GM10847 (cell line): ENCODE data around the gene PRODH2.

Experiments used
- POLR2A ChIP-seq: IDR thresholded peaks from 2 replicates; pipeline ENCODE4 v1.6.1; 2011; ENCODE audit not compliant: insufficient read length; ENCODE audit errors: extremely low read depth

PRODH2 gene

DNA sequence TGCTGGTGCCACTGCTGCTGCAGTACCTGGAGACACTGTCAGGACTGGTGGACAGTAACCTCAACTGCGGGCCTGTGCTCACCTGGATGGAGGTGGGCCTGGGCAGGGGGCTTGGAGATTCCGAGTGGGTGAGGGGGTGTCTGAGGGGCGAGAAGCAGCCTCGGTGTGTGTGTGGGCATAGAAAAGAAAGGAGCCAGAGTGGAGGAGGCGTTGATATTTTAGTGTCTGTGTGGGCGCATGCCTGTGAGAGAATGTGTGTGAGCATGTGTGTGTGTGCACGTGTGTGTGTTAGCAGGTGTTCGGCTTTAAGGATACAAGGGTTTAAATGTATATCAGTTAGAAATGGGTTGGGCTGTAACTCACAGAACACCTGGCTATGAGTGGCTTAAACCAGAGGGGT is 33.6 kb downstream of the PRODH2 start:
- no peak for TF ChIP-seq POLR2A

DNA sequence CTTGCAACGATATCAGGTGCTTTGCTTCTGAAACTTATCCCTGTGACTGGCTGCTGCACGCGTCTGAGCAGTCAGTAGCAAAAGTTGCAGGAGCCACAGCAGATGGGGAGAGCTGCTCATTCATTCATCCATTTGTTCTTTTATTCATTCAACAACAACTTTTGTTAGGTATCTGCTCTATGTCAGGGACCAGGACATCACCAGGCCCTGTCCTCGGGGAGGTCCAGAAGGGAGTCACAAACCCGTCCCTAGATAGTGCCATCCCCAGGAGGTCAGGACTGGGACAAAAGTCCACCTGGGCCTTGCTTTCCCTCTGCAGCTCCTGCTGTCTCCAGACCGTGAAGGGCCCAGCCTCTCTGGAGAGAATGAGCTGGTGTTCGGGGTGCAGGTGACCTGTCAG is 34.7 kb downstream of the PRODH2 start:
- no peak for TF ChIP-seq POLR2A

DNA sequence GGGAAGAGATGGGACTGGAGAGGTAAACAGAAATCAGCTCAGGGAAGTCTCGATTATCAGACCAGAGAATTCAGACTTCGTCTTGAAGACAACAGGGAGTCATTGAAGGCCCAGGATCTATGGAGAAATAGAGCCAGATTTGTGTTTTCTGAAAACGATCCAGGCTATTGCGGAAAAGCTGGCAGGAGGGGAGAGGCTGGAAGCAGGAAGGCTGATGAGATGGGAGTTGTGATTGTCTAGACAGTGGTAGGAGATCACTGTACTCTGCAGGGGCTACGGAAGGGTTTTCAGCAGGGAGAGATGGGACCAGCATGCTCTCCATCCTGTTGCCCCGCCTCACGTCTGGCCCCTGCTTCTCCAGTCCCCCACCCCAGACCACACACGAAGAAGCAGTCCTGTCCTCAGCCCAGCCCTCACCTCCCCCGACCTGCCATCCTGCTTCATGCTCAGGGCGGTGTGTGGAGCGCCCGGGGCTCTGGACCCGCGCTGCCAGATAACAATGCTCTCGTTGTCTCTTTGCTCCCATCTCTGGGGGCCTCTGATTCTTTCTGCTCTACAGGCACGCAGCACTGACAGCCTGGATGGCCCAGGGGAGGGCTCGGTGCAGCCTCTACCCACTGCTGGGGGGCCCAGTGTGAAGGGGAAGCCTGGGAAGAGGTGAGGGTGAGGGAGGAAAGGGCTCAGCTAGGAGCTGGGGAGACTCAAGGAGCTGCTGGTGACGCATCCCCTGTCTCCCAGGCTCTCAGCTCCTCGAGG is 35.4 kb downstream of the PRODH2 start:
- TF ChIP-seq POLR2A = no peak

DNA sequence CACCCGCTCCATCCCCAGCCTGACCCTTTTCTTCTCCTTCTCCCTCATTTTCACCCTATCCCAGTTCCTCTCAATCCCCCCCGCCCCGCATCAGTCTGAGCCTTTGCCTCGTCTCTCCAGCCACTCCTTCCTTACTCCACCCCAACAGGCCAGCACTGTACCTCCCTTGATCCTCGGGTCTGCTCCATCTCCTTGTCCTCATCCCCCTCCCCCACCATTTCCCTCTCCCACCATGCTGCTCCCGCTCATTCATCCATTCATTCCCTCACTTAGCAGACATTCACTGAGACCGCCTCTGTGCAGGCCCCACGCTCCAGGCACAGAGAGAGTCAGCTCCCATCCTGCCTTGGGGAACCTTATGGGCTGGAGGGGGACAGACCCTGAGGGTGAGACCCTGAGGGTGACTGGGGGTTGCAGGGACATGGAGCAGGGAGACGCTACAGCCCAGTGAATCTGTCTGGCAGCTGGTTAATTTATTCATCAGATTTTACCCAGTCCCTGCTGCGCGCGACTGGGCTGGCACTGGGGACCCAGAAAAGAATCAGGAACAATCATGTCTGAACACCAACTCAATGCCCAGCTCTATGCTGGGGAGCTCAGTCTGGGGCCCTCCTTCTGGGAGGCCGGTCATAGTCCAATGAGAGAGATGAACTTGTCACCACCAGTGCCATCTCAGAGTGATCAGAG is 36.4 kb downstream of the PRODH2 start:
- TF ChIP-seq POLR2A = no peak

DNA sequence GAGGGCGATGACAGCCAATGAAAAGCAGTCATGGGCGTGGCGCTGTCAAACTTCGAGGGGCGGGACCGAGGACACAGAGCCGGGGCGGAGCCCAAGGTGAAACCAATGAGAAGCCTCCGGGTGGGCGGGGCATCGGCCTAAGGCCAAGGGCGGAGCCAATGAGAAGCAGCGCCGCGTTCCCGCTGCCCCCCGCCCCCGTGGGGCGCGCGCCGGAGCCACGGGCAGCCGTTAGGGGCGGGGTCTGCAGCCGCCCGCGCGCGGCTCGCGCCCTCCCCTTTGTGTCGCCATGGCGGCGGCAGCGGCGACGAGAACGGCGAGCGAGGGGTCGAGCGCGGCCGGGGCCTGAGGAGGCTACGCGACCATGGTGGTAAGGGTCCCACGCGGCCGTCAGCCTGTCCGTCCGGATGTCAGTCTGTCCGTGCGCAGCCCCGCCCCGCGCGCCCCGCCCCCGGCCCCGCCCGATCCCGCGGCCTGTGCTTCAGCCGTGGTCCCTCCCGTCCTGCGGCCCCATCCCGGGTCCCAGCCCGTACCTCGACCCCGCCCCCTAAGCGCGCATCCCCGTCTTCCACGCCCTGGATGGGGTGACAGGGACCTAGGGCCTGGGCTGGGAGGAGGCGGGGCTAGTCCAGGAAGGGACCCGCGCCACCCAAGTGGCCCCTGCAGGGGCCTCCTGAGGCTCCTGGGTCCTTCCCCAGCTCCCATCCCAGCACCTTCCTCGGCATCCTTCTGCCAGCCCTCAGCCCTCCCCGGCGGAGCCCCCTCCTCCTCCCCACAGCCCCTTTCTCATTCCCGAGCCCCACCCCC is 37.1 kb downstream of the PRODH2 start, which contains the start of gene ARHGAP33:
ARHGAP33 (plus strand) TSS at position 267 of the 804 bp plus-strand sequence; CDS start at position 362, 95 bp downstream.
- TF ChIP-seq POLR2A = peak; percentile 55

DNA sequence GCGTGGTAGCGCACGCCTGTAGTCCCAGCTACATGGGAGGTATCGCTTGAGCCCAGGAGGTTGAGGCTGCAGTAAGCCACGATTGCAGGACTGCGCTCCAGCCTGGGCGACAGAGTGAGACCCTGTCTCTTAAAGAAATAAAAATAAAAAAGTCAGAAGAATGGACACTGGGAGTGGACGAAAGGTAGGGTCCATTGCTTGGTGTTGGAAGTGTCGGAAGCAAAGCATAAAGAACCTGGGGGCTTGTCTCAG is 37.7 kb downstream of the PRODH2 start:
- no peak for TF ChIP-seq POLR2A

DNA sequence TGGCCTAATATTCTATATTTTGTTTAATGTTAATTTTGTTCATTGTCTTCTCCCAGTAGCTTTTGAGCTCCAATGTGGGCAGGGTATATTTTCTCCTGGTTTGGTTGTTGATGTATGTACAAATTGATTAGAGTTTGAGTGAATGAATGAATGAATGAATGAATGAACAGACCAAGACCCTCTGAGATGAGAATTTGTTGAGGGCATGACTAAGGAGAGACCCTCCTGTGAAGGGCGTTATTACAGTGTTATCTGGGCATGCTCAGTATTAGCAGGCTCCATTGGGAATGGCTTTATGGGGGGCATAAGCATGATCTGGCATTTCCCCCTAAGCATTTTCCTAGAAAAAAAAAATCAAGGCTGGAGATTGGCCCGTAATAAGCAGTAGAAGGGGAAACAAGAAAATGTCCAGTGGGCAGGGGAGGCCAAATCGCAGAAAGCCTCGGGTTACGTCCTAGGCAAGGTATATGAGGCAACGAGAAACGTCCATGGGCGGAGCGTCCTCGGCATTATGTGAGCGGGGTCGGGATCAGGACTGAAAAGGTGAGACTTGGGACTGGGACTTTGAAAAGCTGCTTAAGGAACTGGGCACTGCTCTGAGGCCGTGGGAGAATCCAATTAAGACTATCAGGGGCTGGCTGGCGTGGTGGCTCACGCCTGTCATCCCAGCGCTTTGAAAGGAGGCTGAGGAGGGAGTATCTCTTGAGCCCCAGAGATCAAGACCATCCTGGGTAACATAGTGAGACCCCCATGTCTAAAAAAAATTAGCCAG is 38.2 kb downstream of the PRODH2 start:
- no peak for TF ChIP-seq POLR2A

DNA sequence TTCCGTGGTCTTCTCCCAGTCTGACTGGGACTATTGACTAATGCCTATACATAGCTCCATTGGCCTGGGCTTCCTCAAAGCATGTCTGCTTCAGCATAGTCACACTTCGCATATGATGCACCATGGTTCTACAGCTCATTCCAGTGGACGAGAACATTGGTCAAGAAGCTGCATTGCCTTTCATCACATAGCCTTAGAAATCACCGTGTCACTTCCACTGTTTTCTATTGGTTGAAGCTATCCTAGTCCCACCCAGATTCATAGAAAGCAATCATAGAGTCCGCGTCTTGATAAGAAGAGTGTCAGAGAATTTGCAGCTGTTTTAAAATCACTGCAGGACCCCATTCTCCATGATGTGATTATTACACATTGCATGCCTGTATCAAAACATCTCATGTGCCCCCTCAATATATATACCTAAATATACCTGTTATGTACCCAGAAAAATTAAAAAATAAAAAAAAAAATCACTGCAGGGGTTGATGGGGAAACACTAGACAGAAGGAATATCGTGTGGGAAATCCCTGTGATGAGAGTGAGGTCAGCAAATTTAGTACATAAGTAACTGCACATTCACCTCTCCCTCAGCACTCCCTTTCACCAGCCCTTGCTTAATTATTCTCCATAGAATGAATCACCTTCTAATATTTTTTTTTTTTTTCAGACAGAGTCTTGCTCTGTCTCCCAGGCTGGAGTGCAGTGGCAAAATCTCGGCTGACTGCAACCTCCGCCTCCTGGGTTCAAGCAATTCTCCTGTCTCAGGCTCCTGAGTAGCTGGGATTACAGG is 39.4 kb downstream of the PRODH2 start:
- TF ChIP-seq POLR2A = no peak

DNA sequence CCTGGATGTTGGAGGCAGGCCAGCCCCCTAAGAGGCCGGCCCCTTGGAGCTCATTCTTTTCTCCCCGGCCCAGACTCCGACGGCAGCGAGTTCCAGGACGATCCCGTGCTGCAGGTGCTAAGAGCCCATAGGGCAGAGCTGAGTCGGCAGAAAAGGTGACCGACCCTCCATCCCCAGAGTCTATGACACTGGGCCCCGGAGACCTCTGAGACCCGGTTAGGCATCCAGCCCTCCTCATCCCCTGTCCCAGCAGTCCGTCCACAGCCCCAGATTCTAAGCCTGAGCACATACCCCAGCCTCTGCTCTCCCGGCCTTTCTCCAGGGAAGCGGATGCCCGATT is 44.6 kb downstream of the PRODH2 start:
- TF ChIP-seq POLR2A = no peak

DNA sequence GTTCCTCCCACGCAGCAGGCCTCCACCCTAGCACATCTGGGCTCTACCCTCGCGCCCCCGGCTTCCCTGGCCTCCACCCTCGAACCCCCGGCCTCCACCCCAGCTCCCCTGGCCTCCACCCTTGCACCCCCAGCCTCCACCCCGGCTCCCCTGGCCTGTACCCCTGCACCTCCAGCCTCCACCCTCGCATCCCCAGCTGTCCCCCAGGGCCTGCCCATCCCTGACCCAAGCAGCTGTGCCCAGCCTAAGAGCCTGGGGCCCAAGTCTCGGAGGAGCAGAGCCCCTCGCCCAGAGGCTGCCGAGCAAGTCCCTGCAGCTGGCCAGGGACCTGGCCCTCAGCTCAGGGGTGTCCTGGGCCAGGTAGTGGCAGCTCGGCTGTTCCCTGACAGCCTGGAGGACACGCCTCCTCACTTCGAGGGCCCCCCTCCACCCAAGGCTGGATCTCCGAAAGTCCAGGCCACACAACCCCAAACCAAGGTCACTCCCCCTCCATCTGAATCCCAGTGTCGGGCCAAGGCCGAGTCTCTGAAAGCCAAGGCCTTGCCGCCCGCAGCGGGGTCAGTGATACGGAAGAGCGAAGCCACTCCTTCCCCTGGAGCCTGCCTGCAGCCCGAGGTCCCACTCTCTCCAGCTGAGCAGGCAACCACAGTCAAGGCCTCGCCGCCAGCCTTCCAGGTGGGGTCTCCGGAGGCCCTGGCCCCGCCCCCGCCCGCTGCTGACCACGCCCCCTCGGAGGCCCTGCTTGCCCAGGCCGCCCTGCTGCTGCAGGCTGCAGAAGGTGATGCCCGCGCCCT is 45.2 kb downstream of the PRODH2 start:
- TF ChIP-seq POLR2A = no peak

DNA sequence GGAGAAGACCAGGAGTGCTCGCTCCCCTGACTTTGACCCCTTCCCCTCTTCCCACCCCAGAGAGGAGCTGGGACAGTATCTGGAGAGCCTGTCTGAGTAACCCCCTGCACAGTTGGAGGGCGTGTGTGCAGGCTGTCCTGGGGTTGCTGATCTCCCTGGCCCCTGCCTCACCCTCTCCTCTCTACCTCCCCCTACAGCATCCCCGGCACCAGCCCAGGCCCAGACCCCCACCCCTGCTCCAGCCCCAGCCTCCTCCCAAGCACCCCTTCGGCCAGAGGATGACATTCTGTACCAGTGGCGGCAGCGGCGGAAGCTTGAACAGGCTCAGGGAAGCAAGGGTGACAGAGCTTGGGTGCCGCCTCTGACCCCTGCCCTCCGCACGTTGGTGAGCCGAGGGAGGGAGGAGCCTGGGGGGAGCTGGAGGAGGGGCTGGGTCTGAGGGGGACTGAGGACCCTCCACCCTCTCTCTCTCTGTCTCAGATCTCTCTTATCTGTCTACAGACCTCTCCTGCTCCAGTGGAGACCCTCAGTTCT is 46.0 kb downstream of the PRODH2 start:
- no peak for TF ChIP-seq POLR2A

DNA sequence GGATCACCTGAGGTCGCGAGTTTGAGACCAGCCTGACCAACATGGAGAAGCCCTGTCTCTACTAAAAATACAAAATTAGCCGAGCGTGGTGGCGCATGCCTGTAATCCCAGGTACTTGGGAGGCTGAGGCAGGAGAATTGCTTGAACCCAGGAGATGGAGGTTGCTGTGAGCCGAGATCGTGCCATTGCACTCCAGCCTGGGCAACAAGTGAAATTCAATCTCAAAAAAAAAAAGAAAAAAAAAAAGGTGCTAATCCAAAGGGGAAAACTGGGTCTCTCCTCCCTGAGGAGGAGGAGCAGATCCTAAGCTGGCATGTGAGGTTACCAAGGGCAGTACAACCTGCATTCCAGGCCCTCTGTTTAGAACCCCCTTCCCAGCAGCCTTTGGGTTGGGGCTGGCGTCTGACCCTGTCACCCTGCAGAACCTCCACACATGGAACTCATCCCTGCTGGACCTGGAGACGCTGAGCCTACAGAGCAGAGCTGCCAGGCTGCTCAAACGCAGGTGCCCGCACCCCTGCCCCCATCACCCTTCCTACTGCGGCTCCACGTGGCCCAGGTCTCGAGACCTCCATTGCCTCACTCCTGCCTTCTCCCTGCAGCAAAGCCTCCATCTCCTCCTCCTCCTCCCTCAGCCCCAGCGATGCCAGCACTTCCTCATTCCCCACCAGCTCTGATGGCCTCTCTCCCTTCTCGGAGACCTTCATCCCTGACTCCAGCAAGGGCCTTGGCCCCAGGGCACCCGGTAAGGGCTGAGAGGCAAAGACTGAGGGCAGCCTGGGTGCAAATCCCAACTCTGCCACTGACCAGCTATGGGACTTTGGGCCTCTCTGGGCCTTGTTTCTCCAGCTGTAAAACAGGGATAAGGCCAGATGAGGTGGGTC is 48.0 kb downstream of the PRODH2 start:
- no peak for TF ChIP-seq POLR2A
